Neutrophil (primary cell): ENCODE data around the gene OTX2.

Experiments
- H3K27ac ChIP-seq: fragments of 200-600 bp; sonication (generic); 2 replicates; pipeline ENCODE4 v1.5.1; 2016; ENCODE audit warnings: mild to moderate bottlenecking, moderate library complexity
- H3K27me3 ChIP-seq: fragments of 200-600 bp; sonication (generic); 2 replicates; pipeline ENCODE4 v1.6.0; 2016; ENCODE audit warnings: mild to moderate bottlenecking
- H3K36me3 ChIP-seq: fragments of 200-600 bp; sonication (generic); 2 replicates; pipeline ENCODE4 v1.5.1; 2017
- H3K4me1 ChIP-seq, 2 experiments: fragments of 200-600 bp in 1 of 2; sonication (generic) in 1 of 2; 1 replicate in 1 of 2; 2 replicates in 1 of 2; pipeline versions ENCODE4 v1.5.1 to v1.6.1; 2013 to 2016; ENCODE audit warnings: low read depth in 1 of 2, low read length in 1 of 2, mild to moderate bottlenecking in 1 of 2, moderate library complexity in 1 of 2; ENCODE audit not compliant: control insufficient read depth in 1 of 2, insufficient read depth in 1 of 2
- H3K4me3 ChIP-seq, 2 experiments: fragments of 200-600 bp in 1 of 2; sonication (generic) in 1 of 2; 1 replicate in 1 of 2; 2 replicates in 1 of 2; pipeline ENCODE4 v1.5.1; 2013 to 2016; ENCODE audit warnings: low read depth in 1 of 2, low read length in 1 of 2, mild to moderate bottlenecking in 1 of 2, moderate library complexity in 1 of 2
- H3K9me3 ChIP-seq: fragments of 200-600 bp; sonication (generic); 2 replicates; pipeline ENCODE4 v1.5.1; 2016
- CTCF ChIP-seq: fragments of 200-600 bp; sonication (generic); IDR thresholded peaks from 2 replicates; pipeline ENCODE4 v1.5.1; 2016; ENCODE audit warnings: antibody characterized with exemption

OTX2 gene

DNA sequence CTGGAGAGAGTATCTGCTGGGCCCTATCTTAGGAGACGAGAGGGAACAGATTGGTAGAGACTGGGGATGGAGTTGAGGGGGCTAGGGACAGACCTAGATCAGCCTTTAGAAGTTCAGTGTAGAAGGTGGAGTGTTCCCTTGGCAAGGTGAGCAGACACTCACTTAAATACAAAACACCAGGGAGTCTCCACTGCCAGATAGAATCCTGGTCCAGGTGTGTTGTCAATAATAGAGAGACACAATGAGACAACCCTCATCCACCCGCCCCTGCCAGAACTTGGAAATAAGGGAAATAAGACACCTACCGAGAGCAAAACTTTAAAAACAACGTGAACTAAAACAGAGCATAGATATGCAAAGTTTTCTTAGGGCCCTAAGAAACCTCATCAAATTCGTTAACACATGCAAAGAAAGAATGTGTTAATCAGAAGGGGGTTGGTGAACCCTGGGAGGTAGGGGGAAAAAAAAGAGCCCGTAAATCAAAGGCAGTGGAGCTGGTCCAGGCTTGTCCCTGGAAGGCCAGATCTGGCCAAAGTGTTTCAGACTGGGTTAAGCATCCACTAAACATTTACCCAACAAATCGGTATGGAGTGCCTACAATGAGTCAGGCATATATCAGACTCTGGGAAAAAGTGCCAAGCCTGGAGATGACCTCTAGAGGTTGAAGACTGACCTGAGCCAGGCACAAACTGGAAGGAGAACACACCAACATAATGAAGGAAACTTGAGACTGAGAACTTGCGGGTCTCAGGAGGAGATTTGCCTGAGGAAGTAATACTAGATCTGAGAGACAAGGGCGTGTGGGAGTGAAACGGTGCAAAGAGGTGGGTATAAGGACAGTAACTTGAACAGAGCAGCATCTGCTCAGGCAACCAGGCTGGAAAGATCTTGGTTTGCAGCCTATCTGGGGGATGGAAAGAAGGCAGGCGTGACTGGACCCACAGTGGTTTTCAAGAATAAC, 37.0 kb upstream of the OTX2 start:
- Histone ChIP-seq H3K27ac (no peak overlapping the region), H3K4me1 (no peaks in the 10 kb centered on the region), H3K4me3 (no peak overlapping the region), H3K36me3 (no peaks in the 10 kb centered on the region), H3K9me3 (no peaks in the 10 kb centered on the region), H3K27me3 (peaks cover 28% of the 10 kb centered on the region)
- TF ChIP-seq CTCF: no peak

DNA sequence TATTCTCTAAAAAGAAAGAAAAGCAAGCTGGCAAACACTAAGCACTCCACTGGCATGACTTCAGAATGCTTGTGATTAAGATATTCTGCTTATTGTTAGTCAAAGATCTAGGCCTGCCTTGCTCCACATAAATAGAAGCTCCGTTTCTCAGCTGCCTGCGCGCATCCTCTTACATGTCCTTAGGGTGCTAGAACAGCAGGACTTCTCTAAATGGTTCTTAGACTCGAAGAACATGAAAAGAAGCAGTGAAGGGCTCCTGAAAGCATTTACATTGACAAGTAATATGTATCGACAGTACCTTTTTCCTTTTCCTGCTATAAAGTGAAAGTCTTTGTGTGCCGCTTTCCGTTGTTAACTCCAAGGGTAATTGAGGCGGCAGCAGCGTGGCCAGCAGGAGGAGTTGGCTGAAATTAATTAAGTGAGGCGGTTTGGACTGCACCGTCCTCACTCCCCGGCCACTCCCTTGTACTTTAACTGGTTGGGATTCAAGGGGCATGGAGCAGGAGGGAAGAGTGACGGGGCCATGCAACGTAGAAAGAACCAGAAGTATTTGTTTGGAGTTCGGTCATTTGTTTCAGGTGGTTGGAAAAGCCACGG, 34.2 kb upstream of the OTX2 start:
- no peak overlapping the region for H3K27ac ChIP-seq
- no peaks in the 10 kb centered on the region for H3K36me3 ChIP-seq
- no peak overlapping the region for H3K4me3 ChIP-seq
- no peaks in the 10 kb centered on the region for H3K4me1 ChIP-seq
- no peak for TF ChIP-seq CTCF
- no peaks in the 10 kb centered on the region for H3K9me3 ChIP-seq
- H3K27me3 ChIP-seq: peaks cover 28% of the 10 kb centered on the region

GRCh38 chr14:56841611-56842010, 31.3 kb upstream of the OTX2 start:
- Histone ChIP-seq H3K4me1 (no peaks in the 10 kb centered on the region), H3K27ac (no peak overlapping the region), H3K4me3 (no peak overlapping the region), H3K9me3 (no peaks in the 10 kb centered on the region), H3K36me3 (no peaks in the 10 kb centered on the region), H3K27me3 (peaks cover 28% of the 10 kb centered on the region)
- no peak for TF ChIP-seq CTCF

- TF ChIP-seq CTCF: no peak
- Histone ChIP-seq H3K27me3 (peaks cover 17% of the 10 kb centered on the region), H3K4me3 (no peak overlapping the region), H3K4me1 (no peaks in the 10 kb centered on the region), H3K27ac (no peak overlapping the region), H3K9me3 (no peaks in the 10 kb centered on the region), H3K36me3 (no peaks in the 10 kb centered on the region)
Observed at GRCh38 chr14:56840221-56840620, 29.9 kb upstream of the OTX2 start.

GRCh38 chr14:56829151-56829550, 18.9 kb upstream of the OTX2 start:
- Histone ChIP-seq H3K4me3 (no peak overlapping the region), H3K27ac (no peak overlapping the region), H3K36me3 (no peaks in the 10 kb centered on the region), H3K27me3 (no peaks in the 10 kb centered on the region), H3K9me3 (no peaks in the 10 kb centered on the region), H3K4me1 (no peaks in the 10 kb centered on the region)
- TF ChIP-seq CTCF: no peak
